NCI-H2081 treated with DMSO at 0.1 percent for 48 hours (cell line): Measurements from ENCODE around the gene FZD2.
"Not testable (repeated sequence)": the region's sequence is repeated elsewhere in the genome, so short reads cannot be mapped to it uniquely, and the experiment has no call there.

Experiments
- DNase-seq: peaks from one replicate; lab custom pipeline; 2025; lab: John Stamatoyannopoulos, UW

Gene FZD2

GRCh38 chr17:44575403-44575802, 18.1 kb downstream of the FZD2 start:
- no peak for DNase-seq

- DNase-seq, result no peak
These were observed 21.7 kb downstream of the FZD2 start for GRCh38 chr17:44578947-44579346.

GRCh38 chr17:44581868-44582267, 24.6 kb downstream of the FZD2 start:
- DNase-seq, result no peak

- DNase-seq, result no peak
These were observed 27.2 kb downstream of the FZD2 start for GRCh38 chr17:44584443-44584842.

- no peak for DNase-seq
These were observed 28.0 kb downstream of the FZD2 start for GRCh38 chr17:44585315-44585714.

GRCh38 chr17:44587339-44587738, 30.1 kb downstream of the FZD2 start:
- DNase-seq, result no peak

GRCh38 chr17:44589316-44590071, 32.2 kb downstream of the FZD2 start:
- no peak for DNase-seq

DNA sequence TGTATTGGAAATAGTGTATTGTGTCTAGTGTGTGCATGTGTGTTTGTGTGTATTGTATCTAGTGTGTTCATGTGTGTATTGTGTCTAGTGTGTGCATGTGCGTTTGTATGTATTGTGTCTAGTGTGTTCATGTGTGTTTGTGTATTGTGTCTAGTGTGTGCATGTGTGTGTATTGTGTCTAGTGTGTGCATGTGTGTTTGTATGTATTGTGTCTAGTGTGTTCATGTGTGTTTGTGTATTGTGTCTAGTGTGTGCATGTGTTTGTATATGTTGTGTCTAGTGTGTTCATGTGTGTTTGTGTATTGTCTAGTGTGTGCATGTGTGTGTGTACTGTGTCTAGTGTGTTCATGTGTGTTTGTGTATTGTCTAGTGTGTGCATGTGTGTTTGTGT, 32.8 kb downstream of the FZD2 start:
- not testable (repeated sequence) for DNase-seq

DNA sequence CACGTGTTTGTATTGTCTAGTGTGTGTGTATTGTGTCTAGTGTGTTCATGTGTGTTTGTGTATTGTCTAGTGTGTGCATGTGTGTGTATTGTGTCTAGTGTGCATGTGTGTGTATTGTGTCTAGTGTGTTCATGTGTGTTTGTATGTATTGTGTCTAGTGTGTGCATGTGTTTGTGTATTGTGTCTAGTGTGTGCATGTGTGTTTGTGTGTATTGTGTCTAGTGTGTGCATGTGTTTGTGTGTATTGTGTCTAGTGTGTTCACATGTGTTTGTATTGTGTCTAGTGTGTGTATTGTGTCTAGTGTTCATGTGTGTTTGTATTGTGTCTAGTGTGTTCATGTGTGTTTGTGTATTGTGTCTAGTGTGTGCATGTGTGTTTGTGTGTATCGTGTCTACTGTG, 33.5 kb downstream of the FZD2 start:
- not testable (repeated sequence) for DNase-seq

GRCh38 chr17:44591206-44591605, 33.9 kb downstream of the FZD2 start:
- no peak for DNase-seq

DNA sequence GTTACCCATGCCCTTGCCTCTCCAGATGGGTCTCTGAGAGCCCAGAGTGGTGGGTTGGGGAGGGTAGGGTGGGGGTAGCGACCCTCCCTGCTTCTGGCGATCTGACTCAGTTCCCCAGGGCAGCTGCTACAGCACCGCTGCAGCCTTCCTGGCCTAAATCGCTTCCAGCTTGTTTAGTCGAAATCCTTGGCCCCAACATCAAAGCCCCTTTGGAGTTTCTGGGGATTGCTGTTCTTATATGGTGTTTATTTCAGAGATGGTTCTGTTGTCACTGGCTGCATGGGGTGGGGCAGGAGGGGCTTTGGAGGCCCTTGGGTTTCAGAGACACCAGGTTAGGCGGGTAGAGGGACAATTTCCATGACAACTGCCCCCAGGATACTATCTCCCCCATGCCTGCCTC, 35.9 kb downstream of the FZD2 start:
- no peak for DNase-seq

DNA sequence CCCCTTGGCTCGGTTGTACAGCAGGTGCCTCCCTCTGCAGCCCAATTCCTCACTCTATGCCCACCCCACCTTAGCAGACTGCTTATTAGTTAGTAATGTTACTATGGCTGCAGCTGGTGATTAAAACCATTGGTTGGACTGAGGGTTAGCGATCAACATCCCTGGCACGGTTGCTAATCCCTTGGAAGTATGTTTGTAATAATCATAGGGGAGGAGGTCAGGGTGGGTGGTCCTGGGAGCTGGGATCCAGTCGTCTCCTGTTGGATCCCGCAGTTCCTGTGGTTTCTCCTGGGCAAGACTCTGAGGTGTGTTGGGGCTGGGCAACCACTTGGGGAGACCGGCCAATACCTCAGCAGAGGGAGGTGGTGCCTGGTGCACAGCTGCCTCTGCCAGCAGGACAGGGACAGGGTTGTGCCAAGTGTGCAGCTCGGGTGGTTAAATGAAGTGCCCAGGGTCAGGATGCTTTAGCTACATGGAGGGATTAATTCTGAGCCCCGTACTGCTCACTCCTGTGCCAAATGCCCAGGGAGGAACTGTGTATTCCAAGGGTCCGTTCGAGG, 38.0 kb downstream of the FZD2 start:
- DNase-seq, result no peak

GRCh38 chr17:44598329-44598728, 41.0 kb downstream of the FZD2 start:
- DNase-seq, result no peak

DNA sequence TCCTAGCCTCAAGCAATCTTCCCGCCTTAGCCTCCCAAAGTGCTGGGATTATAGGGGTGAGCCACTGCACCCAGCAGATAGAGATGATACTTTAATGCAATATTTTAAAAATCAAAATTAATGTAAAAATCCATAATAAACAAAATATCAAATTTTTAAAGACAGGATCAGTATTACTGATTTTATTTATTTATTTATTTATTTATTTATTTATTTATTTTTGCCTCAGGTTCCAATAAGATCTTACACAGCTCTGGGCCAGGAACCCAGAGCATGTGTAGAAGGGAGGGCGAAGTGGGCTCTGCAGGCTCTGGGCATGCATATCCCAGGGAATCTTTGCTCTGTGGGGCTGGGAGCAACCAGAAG, 41.6 kb downstream of the FZD2 start:
- no peak for DNase-seq

- DNase-seq, result no peak
These were observed 42.3 kb downstream of the FZD2 start for GRCh38 chr17:44599298-44600175.

DNA sequence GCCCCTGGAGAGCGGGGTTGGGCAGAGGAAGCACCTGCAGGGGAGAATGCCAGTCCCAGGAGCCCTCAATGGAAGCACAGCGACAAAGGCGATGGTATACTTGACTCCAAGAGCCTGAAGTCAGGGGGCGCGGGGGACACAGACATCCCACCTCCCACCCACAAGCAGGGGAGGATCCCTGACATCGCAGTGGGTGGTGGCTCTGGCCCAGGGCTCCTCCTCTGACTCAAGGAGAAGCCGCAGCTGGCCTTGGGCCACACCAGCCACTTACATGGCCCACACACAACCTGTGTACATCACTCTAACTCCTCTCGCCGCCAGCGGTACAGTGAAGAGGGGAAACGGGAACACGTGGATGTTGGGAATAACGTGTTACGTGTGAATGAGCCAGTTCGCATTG, 44.3 kb downstream of the FZD2 start:
- no peak for DNase-seq

- no peak for DNase-seq
These were observed 44.7 kb downstream of the FZD2 start for GRCh38 chr17:44601973-44602372.

GRCh38 chr17:44602390-44602789, 45.1 kb downstream of the FZD2 start:
- no peak for DNase-seq

DNA sequence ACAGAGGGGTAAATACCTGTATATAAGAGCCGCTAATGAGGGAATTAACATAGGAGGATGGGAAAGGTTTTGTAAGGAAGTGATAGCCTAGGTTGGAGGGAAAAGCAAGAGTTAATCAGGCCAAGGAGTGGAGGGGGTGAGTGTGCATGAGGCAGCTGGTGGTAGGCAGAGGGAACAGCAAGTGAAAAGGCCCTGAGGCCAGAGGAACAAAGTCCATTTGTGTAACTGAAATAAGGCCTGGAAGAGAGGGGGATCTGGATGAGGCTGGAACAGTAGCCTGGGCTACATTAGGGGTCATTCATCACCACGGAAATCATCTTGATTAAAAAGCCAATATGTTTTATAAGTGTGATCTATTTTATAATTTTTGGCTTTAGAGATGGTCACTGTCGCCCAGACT, 45.7 kb downstream of the FZD2 start:
- no peak for DNase-seq

GRCh38 chr17:44604116-44604761, 47.0 kb downstream of the FZD2 start:
- DNase-seq, result no peak

DNA sequence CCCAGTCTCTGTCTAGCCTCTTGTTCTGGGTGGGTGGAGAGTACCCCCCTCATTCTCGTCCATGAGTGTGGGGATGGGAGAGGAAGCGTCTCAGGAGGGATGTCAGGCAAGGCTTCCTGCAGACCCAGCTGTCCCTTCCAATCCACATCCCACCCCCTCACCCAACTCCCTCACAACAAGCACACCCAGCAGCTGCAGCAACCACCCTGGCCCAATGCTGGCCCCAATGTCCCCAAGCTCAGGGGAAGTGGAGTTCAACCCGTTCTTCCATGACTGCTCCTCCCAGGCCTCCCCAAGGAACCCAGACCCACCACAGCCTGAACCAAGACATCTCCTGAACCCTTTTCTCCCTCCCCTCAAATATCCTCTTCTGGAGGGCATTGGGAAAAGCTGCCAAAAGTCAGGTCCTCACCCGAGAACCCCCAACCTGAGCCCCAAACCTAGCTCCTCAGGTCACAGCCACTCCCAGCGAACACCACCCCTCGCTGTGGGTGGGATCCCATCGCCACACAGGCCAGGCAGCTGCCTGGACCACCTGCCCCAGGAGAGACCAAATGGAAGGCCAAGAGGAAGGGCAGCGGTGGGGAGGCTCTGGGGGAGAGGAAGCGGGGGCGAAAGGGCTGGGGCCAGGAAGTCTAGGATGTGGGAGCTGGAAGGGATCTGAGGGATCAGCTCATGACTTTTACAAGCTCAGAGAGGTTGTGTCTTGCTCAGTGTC, 47.6 kb downstream of the FZD2 start:
- no peak for DNase-seq

DNA sequence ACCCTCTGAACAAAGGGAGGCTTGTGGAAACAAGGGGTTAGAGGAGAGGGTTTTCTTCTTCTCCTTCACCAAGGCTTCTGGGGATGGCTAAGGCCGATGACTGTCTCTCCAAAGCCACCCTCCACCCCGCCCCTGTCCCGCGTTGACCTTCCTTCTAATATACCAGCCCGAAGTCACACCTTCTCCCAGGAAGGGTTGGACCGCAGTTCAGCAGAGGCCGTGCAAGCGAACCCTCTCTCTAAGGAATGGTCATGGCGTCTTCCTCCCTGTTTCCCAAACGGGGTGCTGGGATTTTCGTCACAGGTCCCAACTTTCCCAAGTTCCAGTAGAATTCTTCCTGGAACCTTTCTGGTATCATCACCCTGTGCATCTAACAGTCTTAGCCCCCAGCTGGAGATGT, 49.4 kb downstream of the FZD2 start:
- DNase-seq, result no peak
